SIG-M5 treated with dmso at 0.1 percent for 504 hours (cell line): ENCODE measurements around the gene DAZAP2.

Experiments used
- DNase-seq: peaks from one replicate; lab custom pipeline; 2025; ENCODE audit not compliant: unreplicated experiment; lab: John Stamatoyannopoulos, UW

Gene DAZAP2

DNA sequence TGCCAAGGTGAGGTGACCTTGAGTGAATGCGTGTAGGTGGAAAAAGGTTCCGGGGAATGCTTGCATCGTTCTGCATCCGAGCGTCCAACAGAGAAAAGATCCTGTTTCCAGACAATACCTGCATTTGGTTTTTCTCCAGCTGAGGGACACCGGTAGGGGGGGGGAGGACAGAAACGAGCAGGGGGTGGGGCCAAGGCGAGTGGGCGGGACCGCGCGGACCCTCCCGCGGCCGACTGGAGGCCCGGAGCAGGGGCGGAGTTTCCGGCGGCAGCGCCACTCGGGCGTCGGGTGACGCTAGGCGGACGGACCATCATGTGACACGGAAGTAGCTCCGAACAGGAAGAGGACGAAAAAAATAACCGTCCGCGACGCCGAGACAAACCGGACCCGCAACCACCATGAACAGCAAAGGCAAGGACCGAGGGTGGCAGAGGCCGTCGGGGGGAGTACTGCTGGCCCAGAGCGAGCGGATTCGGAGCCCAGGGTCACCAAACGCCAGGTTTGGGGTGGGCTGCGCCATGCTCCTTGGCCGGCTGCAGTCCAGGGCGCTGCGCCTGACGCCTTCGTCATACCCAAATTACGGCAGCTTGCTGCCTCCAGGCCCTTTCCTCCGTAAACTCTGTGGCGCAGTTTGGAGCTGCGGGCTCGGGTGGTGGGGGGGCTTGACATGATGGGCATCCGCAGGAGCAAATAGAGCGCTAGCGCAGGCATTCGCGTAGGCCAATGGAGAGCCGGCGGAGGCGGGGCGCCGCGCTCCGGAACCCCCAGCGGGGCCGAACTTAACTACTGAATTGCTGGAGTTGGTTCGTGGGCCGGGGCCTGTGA, at the start of gene DAZAP2:
Gene DAZAP2, plus strand, starts transcription at position 317 of the 825 bp plus-strand sequence. Its CDS starts 82 bp downstream, at position 399.
- DNase-seq: peak; percentile 94

DNA sequence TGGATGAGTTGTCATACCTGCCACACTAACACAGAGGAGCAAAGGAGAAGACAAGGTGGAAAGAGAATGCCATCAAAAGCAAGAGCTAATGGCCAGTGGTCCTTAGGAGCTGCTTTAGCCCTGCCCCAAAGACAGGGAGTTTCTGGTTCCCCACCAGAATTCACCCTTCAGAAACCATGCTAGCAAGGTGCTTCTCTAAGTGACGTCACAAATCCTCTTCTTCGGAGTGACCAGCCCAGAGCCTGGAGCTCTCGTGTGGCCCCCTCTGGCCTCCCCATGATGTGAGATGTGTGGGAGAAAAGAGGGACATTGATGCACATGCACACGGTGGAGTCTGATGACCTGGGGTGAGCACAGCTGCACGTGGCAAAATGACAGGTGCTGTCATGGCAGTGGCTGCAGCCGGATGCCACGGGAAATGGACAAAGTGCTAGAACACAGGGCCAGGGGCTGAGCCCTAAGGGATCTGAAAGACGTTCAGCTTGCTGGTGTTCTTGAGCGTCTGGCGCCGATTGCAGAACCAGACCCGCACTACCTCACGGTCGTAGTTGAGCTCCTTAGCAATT, 48.8 kb upstream of the DAZAP2 start:
- DNase-seq: no peak

DNA sequence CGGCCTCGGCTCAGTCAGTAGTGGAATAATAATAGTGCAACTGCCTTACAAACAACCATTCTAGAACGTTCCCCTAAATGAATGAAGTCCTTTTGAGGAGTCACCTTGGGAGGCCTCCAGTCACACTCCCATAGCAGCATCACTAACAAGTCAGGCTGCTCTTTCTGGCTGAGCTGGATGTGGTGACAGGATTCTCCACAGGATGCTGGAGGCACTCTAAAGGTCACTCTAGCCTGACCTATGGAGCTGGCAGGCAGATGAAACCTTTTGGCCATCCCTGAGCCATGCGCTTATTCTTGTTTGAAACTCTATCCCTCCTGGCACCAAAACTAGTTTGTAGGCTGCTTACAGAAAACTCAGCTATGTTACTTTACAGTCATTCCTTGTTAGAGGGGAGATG, 47.8 kb upstream of the DAZAP2 start:
- no peak for DNase-seq

GRCh38 chr12:51191516-51192283, 46.9 kb upstream of the DAZAP2 start:
- no peak for DNase-seq

- no peak for DNase-seq
Observed at GRCh38 chr12:51192284-51192671, 46.3 kb upstream of the DAZAP2 start.

DNA sequence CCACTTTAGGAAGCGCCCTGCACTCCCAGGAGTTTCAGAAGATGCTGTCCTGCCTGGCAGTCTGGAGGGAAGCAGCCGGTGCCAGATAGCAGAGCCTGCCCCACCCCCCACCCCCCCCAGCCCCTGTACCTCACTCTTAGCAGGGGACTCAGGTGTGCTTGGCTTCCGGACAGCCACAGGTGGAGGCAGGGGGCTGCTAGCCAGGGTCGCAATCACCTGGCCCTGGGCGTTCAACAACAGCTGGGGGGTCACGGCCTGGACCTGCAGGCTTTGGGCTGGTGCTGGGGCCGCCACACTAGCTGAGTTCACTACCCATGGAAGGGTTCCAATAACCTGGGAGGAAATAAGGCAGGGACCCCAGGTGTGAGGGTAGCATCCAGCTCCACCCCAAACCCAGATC, 42.8 kb upstream of the DAZAP2 start:
- no peak for DNase-seq

DNA sequence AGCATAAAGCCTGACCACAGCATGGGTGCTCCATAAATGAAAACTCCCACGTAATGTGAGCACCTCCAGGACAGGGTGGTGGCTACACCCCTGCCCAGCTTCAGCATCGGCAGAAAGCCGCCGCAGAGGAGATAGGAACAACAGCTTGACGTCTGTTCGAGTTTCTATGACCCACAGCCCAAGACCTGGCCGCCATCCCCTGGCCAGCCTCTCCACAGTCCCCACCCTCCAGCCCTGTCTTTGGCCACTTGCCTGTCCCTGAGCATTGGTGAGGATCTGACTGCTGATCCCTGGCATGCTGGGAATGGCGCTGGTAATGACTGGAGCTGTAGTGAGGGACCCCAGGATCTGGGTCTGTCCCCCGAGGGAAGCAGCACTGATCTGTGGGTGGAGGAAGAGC, 42.1 kb upstream of the DAZAP2 start:
- DNase-seq: no peak

- no peak for DNase-seq
Observed at GRCh38 chr12:51197736-51198567, 40.7 kb upstream of the DAZAP2 start.

GRCh38 chr12:51198568-51199365, 39.9 kb upstream of the DAZAP2 start:
- DNase-seq: no peak

DNA sequence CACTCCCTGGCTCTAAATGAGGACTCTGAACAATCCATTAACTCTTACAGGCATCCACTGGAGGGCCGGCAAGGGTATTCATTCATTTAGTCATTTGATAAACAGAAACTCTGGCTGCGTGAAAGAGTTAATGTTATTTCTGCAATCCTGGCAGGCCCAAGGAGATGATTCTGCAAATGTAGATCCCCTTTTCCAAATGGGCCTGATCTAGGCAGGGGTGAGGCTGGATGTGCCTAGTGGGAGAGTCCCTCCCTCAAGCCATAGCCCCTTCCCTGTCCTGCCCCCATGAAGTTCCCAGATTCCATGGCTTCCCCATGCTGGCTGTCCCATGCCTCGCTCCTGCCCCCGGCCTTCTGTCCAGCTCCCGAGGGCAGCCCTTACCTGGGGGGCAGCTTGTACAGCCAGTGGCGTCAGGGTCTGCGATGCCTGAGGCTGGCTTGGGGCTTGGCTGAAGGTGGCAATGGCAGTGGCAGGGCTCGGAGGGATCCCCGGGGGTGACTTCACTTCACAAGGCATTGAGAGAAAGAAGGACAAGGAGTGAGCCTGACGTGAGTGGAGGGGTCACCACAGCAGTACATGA, 39.2 kb upstream of the DAZAP2 start:
- no peak for DNase-seq

GRCh38 chr12:51200156-51200555, 38.5 kb upstream of the DAZAP2 start:
- DNase-seq: no peak

GRCh38 chr12:51200806-51201205, 37.8 kb upstream of the DAZAP2 start:
- no peak for DNase-seq

GRCh38 chr12:51202718-51203117, 35.9 kb upstream of the DAZAP2 start:
- DNase-seq: no peak

GRCh38 chr12:51205350-51205749, 33.3 kb upstream of the DAZAP2 start:
- no peak for DNase-seq

DNA sequence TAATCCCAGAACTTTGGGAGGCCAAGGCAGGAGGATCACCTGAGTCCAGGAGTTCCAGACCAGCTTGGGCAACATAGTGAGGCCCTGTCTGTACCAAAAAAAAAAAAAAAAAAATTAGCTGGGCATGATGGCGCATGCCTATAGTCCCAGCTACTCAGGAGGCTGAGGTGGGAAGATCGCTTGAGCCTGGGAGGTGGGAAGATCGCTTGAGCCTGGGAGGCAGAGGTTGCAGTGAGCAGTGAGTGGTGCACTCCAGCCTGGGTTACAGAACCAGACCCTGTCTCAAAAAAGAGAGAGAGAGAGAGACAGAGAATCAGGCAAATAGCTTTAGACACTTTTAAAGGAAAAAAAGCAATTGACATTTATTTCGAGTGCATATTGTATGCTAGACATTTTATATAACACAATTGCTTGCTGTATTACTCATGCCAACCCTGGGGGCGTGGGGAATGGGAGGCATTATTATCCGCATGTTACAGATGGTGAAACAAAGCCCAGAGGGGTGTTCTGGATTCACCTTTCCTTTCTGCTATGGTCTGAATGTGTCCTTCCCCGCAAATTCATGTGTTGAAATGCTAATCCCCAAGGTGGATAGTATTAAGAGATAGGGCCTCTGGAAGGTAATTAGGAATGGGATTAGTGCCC, 30.5 kb upstream of the DAZAP2 start:
- no peak for DNase-seq

DNA sequence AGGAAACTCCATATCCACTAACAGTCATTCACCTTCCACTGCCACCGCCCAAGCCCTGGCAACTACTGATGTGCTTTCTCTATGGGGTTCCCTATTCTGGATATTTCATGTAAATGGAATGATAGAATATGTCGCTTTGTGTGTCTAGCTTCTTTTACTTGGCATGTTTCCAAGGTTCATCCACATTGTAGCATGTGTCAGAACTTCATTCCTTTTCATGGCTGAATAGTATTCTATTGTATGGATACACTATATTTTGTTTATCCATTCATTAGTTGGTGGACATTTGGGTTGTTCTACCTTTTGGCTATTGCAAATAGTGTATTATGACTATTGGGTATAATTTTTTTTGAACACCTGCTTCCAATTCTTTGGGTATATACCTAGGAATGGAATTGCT, 29.4 kb upstream of the DAZAP2 start:
- DNase-seq: no peak

DNA sequence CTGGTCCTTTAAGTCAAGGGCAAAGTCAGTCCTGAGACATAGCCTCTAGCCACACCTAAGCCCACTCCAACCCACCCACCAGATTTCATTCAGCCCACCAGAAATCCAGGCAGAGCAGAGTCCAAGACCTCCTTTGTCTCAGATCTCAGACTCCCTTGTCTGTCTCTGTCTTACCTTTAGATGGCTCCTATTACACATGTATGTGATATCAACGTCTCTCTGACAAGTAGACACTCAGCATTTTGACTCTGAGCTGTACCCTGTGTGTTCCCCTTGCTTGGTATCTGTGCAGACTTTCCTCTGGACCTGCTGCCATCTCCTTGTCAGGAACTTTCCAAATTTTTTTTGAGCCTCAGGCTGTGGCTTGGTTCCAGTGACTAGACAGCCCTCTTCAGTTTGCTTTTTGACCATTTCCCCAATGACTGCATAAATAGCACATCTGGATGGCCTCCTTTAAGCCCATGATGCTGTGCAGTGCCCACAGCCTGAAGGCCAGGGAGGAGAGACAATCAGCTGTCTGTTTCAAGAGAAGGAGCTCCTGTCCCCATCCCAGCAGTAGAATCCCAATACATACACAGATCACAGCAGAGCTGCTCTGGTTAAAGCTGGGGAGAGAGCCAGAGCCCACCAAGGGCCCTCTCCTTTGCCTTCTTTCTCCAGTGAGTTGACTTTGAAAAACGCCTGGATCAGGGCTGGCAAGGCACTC, 27.8 kb upstream of the DAZAP2 start:
- no peak for DNase-seq

GRCh38 chr12:51214895-51215294, 23.7 kb upstream of the DAZAP2 start:
- DNase-seq: no peak

- no peak for DNase-seq
Observed at GRCh38 chr12:51216642-51217041, 22.0 kb upstream of the DAZAP2 start.
